Ishikawa (cell line): ENCODE data around the gene SDR39U1.

ENCODE experiments used
- CEBPB ChIP-seq: IDR thresholded peaks from 2 replicates; pipeline ENCODE4 v1.6.1; 2012
- CREB1 ChIP-seq: IDR thresholded peaks from 2 replicates; pipeline ENCODE4 v1.6.1; 2012; ENCODE audit warnings: low read depth
- EGR1 ChIP-seq: IDR thresholded peaks from 2 replicates; pipeline ENCODE4 v1.6.1; 2012
- EP300 ChIP-seq: IDR thresholded peaks from 2 replicates; pipeline ENCODE4 v1.6.1; 2012; ENCODE audit warnings: borderline replicate concordance
- FOXM1 ChIP-seq: IDR thresholded peaks from 2 replicates; pipeline ENCODE4 v1.6.1; 2012; ENCODE audit warnings: low read depth, borderline replicate concordance
- MAX ChIP-seq: IDR thresholded peaks from 2 replicates; pipeline ENCODE4 v1.6.1; 2012
- RAD21 ChIP-seq: IDR thresholded peaks from 2 replicates; pipeline ENCODE4 v1.6.1; 2012; ENCODE audit warnings: low read depth
- REST ChIP-seq: IDR thresholded peaks from 2 replicates; pipeline ENCODE4 v1.6.1; 2012; ENCODE audit warnings: low read depth, mild to moderate bottlenecking
- TAF1 ChIP-seq: IDR thresholded peaks from 2 replicates; pipeline ENCODE4 v1.6.1; 2012; ENCODE audit warnings: low read depth, mild to moderate bottlenecking
- TCF12 ChIP-seq: IDR thresholded peaks from 2 replicates; pipeline ENCODE4 v1.6.1; 2012; ENCODE audit warnings: low read depth
- TEAD4 ChIP-seq: IDR thresholded peaks from 2 replicates; pipeline ENCODE4 v1.6.1; 2012
- USF1 ChIP-seq: IDR thresholded peaks from 2 replicates; pipeline ENCODE4 v1.6.1; 2012
- YY1 ChIP-seq: IDR thresholded peaks from 2 replicates; pipeline ENCODE4 v1.6.1; 2012; ENCODE audit warnings: low read depth
- ZBTB7A ChIP-seq: IDR thresholded peaks from 2 replicates; pipeline ENCODE4 v1.6.1; 2012; ENCODE audit warnings: low read depth

SDR39U1 gene

GRCh38 chr14:24428628-24429394 lies 13.8 kb downstream of the SDR39U1 start:
- TF ChIP-seq REST = no peak
- TF ChIP-seq TEAD4 = no peak
- TF ChIP-seq TCF12 = no peak

- TF ChIP-seq TEAD4 (no peak), USF1 (no peak), TAF1 (no peak), EP300 (no peak), YY1 (no peak), TCF12 (no peak), CREB1 (no peak), REST (no peak), MAX (no peak), FOXM1 (no peak), RAD21 (no peak), CEBPB (no peak)
These were observed 14.8 kb downstream of the SDR39U1 start for GRCh38 chr14:24427537-24428508.

- TF ChIP-seq FOXM1 = no peak
- TF ChIP-seq MAX = no peak
- TF ChIP-seq TEAD4 = no peak
- TF ChIP-seq RAD21 = no peak
- no peak for TF ChIP-seq REST
- TF ChIP-seq USF1 = no peak
- TF ChIP-seq EGR1 = no peak
- no peak for TF ChIP-seq TAF1
- TF ChIP-seq EP300 = no peak
- TF ChIP-seq CREB1 = no peak
- no peak for TF ChIP-seq ZBTB7A
- no peak for TF ChIP-seq TCF12
These were observed 15.6 kb downstream of the SDR39U1 start for GRCh38 chr14:24426912-24427536.
